GM21717 (cell line): Measurements from ENCODE around the gene SRBD1.

Source experiments
- ATAC-seq: cut with Tn5 transposase; IDR thresholded peaks from one replicate; pipeline ENCODE4 v1.9.1; 2021; ENCODE audit warnings: mild to moderate bottlenecking, moderate library complexity; ENCODE audit not compliant: unreplicated experiment

SRBD1 gene

GRCh38 chr2:45634223-45634622, 23.2 kb upstream of the SRBD1 start:
- no peak for ATAC-seq

GRCh38 chr2:45631955-45632354, 20.9 kb upstream of the SRBD1 start:
- no peak for ATAC-seq

GRCh38 chr2:45631319-45631718, 20.3 kb upstream of the SRBD1 start:
- no peak for ATAC-seq

- ATAC-seq, result no peak
These were observed 18.9 kb upstream of the SRBD1 start for GRCh38 chr2:45629971-45630370.

GRCh38 chr2:45627911-45628310, 16.8 kb upstream of the SRBD1 start:
- no peak for ATAC-seq

- no peak for ATAC-seq
These were observed 15.5 kb upstream of the SRBD1 start for GRCh38 chr2:45626387-45627221.

GRCh38 chr2:45625824-45626223, 14.8 kb upstream of the SRBD1 start:
- no peak for ATAC-seq

GRCh38 chr2:45623098-45623497, 12.0 kb upstream of the SRBD1 start:
- no peak for ATAC-seq

GRCh38 chr2:45622336-45623075, 11.4 kb upstream of the SRBD1 start:
- no peak for ATAC-seq

GRCh38 chr2:45617496-45617895, 6.4 kb upstream of the SRBD1 start:
- no peak for ATAC-seq

- no peak for ATAC-seq
These were observed 5.8 kb upstream of the SRBD1 start for GRCh38 chr2:45616658-45617411.

GRCh38 chr2:45614871-45615415, 3.9 kb upstream of the SRBD1 start:
- no peak for ATAC-seq

GRCh38 chr2:45614330-45614729, 3.3 kb upstream of the SRBD1 start:
- no peak for ATAC-seq

- no peak for ATAC-seq
These were observed 1.7 kb upstream of the SRBD1 start for GRCh38 chr2:45612731-45613130.

- no peak for ATAC-seq
These were observed 1.2 kb upstream of the SRBD1 start for GRCh38 chr2:45612285-45612684.

- ATAC-seq, result peak; percentile 46
These were observed 617 bp downstream of the SRBD1 start for GRCh38 chr2:45610281-45611019.

GRCh38 chr2:45607701-45608100, 3.4 kb downstream of the SRBD1 start:
- no peak for ATAC-seq

GRCh38 chr2:45606796-45607195, 4.3 kb downstream of the SRBD1 start:
- no peak for ATAC-seq

- no peak for ATAC-seq
These were observed 6.0 kb downstream of the SRBD1 start for GRCh38 chr2:45605116-45605515.

GRCh38 chr2:45602624-45603023, 8.4 kb downstream of the SRBD1 start:
- ATAC-seq, result no peak

GRCh38 chr2:45598545-45598944, 12.5 kb downstream of the SRBD1 start:
- ATAC-seq, result no peak
